Right renal pelvis (tissue), 4 donors: ENCODE results near the gene DLX4. TPM values are rescaled to one million over a fixed set of nuclear protein-coding genes. Genes with fewer than 3 reads are reported as not detected.

Experiments used
- DNase-seq, 4 donors: peaks; one replicate each; pipeline ENCODE4 v3.0.0-alpha.2; 2013; ENCODE audit warnings: low read depth in 4 of 4, low spot score in 3 of 4, missing footprints in 1 of 4
- polyA plus RNA-seq, 4 donors: library from polyadenylated mRNA; unstranded; fragments of 120-200 nt; gene quantifications; one replicate each; pipeline ENCODE4 v1.2.1, GENCODE V29; 2013; ENCODE audit not compliant: insufficient read length in 4 of 4

Gene DLX4
- polyA plus RNA-seq, 4 donors, result 0.52 to 0.78 (median 0.62) TPM

- no peak for DNase-seq
These were observed 22.8 kb upstream of the DLX4 start for GRCh38 chr17:49946208-49946607.

- no peak for DNase-seq
These were observed 21.9 kb upstream of the DLX4 start for GRCh38 chr17:49946964-49947584.

- DNase-seq, result no peak
These were observed 19.4 kb upstream of the DLX4 start for GRCh38 chr17:49949634-49950033.

GRCh38 chr17:49951362-49952082, 17.5 kb upstream of the DLX4 start:
- no peak for DNase-seq

GRCh38 chr17:49952209-49952911, 16.6 kb upstream of the DLX4 start:
- peak in 1 of 4 donors; percentile 59 for DNase-seq

GRCh38 chr17:49952912-49953497, 16.0 kb upstream of the DLX4 start:
- DNase-seq, result no peak

GRCh38 chr17:49955157-49955556, 13.8 kb upstream of the DLX4 start:
- DNase-seq, result no peak

- DNase-seq, result no peak
These were observed 12.2 kb upstream of the DLX4 start for GRCh38 chr17:49956780-49957179.

- DNase-seq, result no peak
These were observed 11.6 kb upstream of the DLX4 start for GRCh38 chr17:49957350-49957749.

GRCh38 chr17:49958723-49959122, 10.3 kb upstream of the DLX4 start:
- no peak for DNase-seq

GRCh38 chr17:49959183-49959935, 9.6 kb upstream of the DLX4 start:
- no peak for DNase-seq

- no peak for DNase-seq
These were observed 6.2 kb upstream of the DLX4 start for GRCh38 chr17:49962599-49963308.

- no peak for DNase-seq
These were observed 5.7 kb upstream of the DLX4 start for GRCh38 chr17:49963309-49963625.

- no peak for DNase-seq
These were observed 5.2 kb upstream of the DLX4 start for GRCh38 chr17:49963626-49964302.

- DNase-seq, result no peak
These were observed 4.7 kb upstream of the DLX4 start for GRCh38 chr17:49964303-49964768.

- no peak for DNase-seq
These were observed 4.0 kb upstream of the DLX4 start for GRCh38 chr17:49964769-49965523.

GRCh38 chr17:49965524-49965909, 3.5 kb upstream of the DLX4 start:
- DNase-seq, result no peak

- DNase-seq, result no peak
These were observed 2.2 kb upstream of the DLX4 start for GRCh38 chr17:49966767-49967166.

GRCh38 chr17:49967205-49967604, 1.8 kb upstream of the DLX4 start:
- DNase-seq, result no peak
